Transverse colon (tissue), 3 donors: Measurements from ENCODE around the gene SDK1.

Experiments used
- CTCF ChIP-seq, 5 experiments: fragments of 200-600 bp in 3 of 5; fragments of 450-650 bp in 2 of 5; sonication (generic) in 3 of 5; IDR thresholded peaks; 1 replicate in 2 of 5; 2 replicates in 3 of 5; pipeline ENCODE4 v1.5.1; 2016 to 2017; ENCODE audit warnings: antibody characterized with exemption in 5 of 5, inconsistent platforms in 3 of 5, mild to moderate bottlenecking in 2 of 5, moderate library complexity in 1 of 5
- EP300 ChIP-seq: sonication (generic); formaldehyde crosslinking; IDR thresholded peaks from one replicate; pipeline ENCODE4 v1.6.1; 2017; ENCODE audit warnings: antibody characterized with exemption, low read depth
- POLR2A ChIP-seq: fragments of 450-650 bp; IDR thresholded peaks from one replicate; pipeline ENCODE4 v1.6.1; 2016; ENCODE audit warnings: antibody characterized with exemption, mild to moderate bottlenecking, moderate library complexity

GRCh38 chr7:4052130-4052529 lies 751.1 kb downstream of the SDK1 start:
- TF ChIP-seq CTCF (IDR thresholded peaks at IDR 0.05) = no peak
- no peak for TF ChIP-seq POLR2A
- TF ChIP-seq EP300 = no peak
